H54 (cell line): ENCODE data around the gene FRMD8.

Experiments
- DNase-seq: peaks from one replicate; pipeline ENCODE4 v3.0.0; 2011; ENCODE audit warnings: low spot score, mixed read lengths; ENCODE audit not compliant: insufficient read length
- FAIRE-seq: peaks from 3 replicates; lab custom pipeline; 2011; peaks lifted over from hg19 to GRCh38; lab: Jason Lieb, UNC
- POLR2A ChIP-seq: IDR thresholded peaks from 2 replicates; pipeline ENCODE4 v1.6.1; 2011; ENCODE audit warnings: low read depth, mild to moderate bottlenecking, low read length

The FRMD8 gene

DNA sequence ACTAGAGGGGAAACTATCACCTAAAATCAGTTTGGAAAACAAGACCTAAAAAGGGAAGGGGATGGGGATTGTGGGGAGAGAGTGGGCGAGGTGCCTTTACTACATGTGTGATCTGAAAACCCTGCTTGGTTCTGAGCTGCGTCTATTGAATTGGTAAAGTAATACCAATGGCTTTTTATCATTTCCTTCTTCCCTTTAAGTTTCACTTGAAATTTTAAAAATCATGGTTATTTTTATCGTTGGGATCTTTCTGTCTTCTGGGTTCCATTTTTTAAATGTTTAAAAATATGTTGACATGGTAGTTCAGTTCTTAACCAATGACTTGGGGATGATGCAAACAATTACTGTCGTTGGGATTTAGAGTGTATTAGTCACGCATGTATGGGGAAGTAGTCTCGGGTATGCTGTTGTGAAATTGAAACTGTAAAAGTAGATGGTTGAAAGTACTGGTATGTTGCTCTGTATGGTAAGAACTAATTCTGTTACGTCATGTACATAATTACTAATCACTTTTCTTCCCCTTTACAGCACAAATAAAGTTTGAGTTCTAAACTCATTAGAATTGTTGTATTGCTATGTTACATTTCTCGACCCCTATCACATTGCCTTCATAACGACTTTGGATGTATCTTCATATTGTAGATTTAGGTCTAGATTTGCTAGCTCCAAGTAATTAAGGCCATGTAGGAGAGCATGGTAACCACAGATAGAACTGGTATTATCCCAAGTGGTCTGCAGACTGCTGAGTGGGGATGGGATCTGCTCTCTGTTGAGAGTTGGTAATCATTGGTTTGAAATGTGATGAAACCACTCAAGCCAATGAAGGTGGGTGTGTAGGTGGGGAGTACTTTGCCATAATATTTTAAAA is 39.8 kb downstream of the FRMD8 start:
- FAIRE-seq (no peak), DNase-seq (no peak)
- TF ChIP-seq POLR2A = no peak

- DNase-seq (no peak), FAIRE-seq (no peak)
- peak; percentile 55 for TF ChIP-seq POLR2A
Observed at GRCh38 chr11:65426839-65427690, 40.6 kb downstream of the FRMD8 start.

GRCh38 chr11:65427691-65428577 is 41.5 kb downstream of the FRMD8 start:
- peak; percentile 60 for TF ChIP-seq POLR2A
- no peak for DNase-seq
- no peak for FAIRE-seq

- DNase-seq = no peak
- peak; percentile 28; the same call in 1 of the 2 replicates for TF ChIP-seq POLR2A
- no peak for FAIRE-seq
Observed at GRCh38 chr11:65428578-65429067, 42.2 kb downstream of the FRMD8 start.

- FAIRE-seq (no peak), DNase-seq (no peak)
- TF ChIP-seq POLR2A = peak; percentile 47
Observed at GRCh38 chr11:65429068-65429681, 42.7 kb downstream of the FRMD8 start.

DNA sequence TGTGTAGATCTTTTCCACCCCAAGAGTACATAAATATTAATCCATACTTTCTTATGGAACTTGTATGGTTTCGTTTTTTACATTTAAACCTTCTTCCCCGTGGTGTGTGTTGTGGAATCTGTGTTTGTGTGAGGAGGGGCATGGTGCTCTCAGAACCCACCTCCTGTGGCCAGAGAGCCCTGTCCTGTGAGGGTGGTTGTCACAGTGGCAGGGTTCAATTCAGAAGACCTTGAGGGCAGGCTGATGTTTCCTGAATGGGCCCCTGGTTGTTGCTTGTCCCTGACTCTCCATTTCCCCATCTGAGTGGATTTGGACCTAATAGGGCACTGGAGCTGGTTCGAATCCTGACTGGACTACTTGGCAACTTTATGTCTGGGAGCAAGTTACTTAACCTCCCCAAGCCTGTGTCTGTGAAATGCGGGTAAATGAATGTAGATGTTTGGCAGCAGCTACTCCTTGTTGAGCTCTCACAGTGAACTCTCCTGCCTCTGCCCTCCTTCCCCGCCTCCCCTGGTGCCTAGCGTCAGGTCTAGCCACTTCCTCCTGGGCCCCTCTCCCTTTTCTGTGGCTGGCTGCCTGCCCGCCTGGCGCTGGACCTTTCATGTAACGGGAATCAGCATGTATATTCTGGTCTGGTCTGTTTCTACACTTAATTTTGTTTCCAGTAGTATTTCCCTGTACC is 43.4 kb downstream of the FRMD8 start:
- DNase-seq = no peak

GRCh38 chr11:65430406-65431217 is 44.2 kb downstream of the FRMD8 start:
- FAIRE-seq = no peak
- DNase-seq = no peak
- no peak for TF ChIP-seq POLR2A

More for the DNA sequence above, 43.4 kb downstream of the FRMD8 start:
- peak; percentile 19; the same call in 1 of the 2 replicates for TF ChIP-seq POLR2A
- FAIRE-seq = no peak

DNA sequence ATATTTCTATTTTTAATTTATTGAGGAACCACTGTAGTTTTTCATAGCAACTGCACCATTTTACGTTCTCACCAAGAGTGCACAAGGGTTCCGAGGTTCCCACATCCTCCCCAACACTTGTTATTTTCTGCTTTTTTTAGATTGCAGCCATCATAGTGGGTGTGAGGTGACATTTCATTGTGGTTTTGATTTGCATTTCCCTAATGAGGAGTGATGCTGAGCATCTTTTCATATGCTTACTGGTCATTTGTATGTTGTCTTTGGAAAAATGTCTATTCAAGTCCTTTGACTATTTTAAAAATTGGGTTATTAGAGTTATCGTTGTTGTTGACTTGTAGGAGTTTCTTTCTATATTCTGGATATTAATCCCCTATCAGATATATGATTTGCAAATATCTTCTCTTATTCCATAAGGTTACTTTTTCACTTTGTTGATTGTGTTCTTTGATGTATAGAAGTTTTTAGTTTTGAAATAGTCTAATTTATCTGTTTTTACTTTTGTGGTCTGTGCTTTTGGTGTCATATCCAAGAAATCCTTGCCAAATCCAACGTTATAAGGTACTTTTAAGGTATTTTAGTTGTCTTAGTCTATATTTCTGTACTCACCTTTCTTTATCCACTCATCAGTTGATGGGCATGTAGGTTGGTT is 45.1 kb downstream of the FRMD8 start:
- no peak for DNase-seq

GRCh38 chr11:65432100-65432650 is 45.7 kb downstream of the FRMD8 start:
- no peak for FAIRE-seq
- TF ChIP-seq POLR2A = no peak

More for the DNA sequence above, 45.1 kb downstream of the FRMD8 start:
- no peak for FAIRE-seq
- TF ChIP-seq POLR2A = no peak

DNA sequence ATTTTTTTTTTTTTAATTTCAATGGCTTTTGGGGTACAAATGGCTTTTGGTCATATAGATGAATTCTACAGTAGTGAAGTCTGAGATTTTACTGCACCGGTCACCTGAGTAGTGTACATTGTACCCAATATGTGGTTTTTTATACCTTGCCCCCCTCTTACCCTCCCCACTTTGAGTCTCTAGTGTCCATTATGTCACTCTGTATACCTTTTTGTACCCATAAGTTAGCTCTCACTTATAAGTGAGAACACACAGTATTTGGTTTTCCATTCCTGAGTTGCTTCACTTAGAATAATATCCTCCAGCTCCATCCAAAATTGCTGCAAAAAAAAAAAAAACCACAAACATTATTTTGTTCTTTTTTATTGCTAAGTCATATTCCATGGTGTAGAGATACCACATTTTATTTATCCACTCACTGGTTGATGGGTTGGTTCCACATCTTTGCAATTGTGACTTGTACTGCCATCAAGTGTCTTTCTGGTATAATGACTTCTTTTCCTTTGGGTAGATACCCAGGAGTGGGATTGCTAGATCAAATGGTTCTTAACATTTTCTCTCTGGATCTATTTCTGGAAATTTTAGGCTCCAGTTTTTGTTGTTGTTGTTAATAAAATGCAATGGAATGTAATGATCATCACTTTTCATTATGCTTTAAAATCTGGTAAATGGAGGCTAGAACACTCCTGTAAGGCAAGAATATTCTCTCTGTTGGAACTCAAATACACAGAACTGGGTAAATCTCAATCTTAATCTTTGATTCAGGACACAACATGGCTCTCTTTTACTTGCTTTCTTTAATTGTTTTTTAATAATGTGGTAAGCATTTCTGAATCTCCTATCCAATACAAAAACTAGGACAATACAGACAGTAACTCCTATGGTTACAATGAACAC is 46.5 kb downstream of the FRMD8 start:
- FAIRE-seq (no peak), DNase-seq (no peak)
- TF ChIP-seq POLR2A = no peak

More at GRCh38 chr11:65432100-65432650, 45.7 kb downstream of the FRMD8 start:
- DNase-seq = no peak
